Hippocampal formation (tissue), 2 donors: Measurements from ENCODE around the gene TMEM141.
A peak's percentile ranks its signal among the peaks of the same experiment; 100 is the strongest.
"Not testable (repeated sequence)": the region's sequence is repeated elsewhere in the genome, so short reads cannot be mapped to it uniquely, and the experiment has no call there.

Experiments used
- DNase-seq, 2 donors: peaks; one replicate each; lab custom pipeline; 2025; lab: John Stamatoyannopoulos, UW

The TMEM141 gene

DNA sequence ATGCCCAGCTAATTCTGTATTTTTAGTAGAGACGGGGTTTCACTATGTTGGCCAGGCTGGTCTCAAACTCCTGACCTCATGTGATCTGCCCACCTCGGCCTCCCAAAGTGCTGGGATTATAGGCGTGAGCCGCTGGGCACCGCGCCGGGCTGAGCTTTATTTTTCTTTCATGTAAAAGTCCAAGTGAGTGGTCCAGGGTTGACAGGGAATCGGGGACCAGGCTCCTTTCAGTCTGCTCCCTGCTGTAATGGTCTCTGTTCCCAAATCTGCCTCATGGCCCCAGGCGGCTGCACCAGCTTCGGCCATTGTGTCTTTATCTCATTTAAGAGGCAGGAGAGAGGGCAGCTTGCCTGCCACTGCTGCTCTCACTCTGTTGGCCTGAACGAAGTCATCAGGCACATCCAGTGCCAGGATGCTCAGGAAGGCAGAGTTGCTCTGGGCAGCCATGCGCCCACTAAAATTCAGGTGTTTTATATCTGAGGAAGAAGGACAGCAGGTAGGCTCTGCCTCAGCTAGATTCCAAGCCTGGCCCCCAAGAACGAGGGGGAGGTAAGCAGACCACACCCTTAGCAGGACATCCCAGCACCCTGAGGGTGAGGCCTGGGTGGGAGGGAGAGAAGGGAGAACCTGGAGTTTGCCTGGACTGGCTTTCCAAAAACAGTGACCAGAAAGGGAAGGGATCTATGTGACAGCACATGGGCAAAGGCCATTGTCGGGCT is 3.3 kb downstream of the TMEM141 start:
- no peak for DNase-seq

DNA sequence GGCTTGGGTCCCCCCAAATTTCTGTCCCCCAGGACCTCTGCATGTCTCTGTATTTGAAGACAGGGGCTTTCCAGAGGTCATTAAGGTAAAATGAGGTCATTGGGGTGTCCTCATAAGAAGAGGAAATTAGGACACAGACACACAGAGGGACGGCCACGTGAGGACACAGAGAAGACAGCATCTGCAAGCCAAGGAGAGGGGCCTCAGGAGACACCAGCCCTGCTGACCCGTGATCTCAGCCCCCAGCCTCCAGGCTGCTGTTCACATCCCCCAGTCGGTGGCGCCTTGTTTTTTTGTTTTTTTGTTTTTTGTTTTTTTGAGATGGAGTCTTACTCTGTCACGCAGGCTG is 3.8 kb downstream of the TMEM141 start:
- no peak for DNase-seq

DNA sequence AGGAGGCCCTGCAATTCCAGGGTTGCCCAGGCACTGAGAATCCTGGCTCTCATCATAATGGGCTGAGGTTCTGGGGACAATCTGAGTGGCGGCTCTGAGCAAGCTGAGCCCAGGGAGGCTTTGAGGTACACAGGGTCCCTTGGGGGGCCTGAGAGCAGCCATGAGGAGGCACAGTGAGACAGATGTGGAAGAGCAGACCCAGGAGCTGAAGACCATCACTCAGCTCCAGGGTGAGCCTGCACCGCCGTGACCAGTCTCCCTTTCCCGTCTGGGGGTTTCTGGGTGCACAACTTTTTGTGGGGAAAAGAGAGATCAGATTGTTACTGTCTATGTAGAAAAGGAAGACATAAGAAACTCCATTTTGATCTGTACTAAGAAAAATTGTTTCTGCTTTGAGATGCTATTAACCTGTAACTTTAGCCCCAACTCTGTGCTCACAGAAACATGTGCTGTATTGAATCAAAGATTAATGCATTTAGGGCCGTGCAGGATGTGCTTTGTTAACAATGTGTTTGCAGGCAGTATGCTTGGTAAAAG is 5.2 kb downstream of the TMEM141 start, which contains the start of gene CCDC183:
Gene CCDC183 (plus strand): TSS at position 101 of the 537 bp plus-strand sequence. CDS start 60 bp downstream, at position 161.
- no peak for DNase-seq

DNA sequence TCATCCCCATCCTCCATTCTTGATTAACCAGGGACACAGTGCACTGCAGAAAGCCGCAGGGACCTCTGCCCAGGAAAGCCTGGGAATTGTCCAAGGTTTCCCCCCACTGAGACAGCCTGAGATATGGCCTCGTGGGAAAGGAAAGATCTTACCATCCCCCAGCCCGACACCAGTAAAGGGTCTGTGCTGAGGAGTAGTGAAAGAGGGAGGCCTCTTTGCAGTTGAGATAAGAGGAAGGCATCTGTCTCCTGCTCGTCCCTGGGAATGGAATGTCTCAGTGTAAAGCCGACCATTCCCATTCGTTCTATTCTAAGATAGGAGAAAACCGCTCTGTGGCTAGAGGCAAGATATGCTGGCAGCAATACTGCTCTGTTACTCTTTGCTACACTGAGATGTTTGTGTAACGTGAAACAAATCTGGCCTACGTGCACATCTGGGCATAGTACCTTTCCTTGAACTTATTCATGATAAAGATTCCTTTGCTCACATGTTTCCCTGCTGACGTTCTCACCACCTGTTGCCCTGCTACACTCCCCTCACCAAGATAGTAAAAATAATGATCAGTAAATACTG is 5.7 kb downstream of the TMEM141 start:
- DNase-seq, result not testable (repeated sequence)

DNA sequence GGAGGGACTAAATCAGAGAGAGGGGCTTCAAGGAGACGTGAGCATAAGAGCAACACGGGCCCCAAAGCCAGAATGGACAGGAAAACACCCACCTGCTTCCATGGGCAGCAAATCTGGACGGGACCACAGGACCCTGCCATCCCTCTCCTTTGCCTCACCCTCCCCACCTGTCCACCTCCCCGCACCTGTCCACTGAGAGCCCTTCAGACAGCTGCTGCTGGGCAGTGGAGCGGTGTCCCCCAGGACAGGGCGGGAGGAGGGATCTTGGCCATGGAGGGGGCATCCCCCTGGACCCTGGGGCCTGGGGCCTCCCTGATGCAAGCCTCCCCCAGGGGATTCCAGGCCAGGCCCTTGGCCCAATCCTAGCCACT is 7.5 kb downstream of the TMEM141 start:
- no peak for DNase-seq

DNA sequence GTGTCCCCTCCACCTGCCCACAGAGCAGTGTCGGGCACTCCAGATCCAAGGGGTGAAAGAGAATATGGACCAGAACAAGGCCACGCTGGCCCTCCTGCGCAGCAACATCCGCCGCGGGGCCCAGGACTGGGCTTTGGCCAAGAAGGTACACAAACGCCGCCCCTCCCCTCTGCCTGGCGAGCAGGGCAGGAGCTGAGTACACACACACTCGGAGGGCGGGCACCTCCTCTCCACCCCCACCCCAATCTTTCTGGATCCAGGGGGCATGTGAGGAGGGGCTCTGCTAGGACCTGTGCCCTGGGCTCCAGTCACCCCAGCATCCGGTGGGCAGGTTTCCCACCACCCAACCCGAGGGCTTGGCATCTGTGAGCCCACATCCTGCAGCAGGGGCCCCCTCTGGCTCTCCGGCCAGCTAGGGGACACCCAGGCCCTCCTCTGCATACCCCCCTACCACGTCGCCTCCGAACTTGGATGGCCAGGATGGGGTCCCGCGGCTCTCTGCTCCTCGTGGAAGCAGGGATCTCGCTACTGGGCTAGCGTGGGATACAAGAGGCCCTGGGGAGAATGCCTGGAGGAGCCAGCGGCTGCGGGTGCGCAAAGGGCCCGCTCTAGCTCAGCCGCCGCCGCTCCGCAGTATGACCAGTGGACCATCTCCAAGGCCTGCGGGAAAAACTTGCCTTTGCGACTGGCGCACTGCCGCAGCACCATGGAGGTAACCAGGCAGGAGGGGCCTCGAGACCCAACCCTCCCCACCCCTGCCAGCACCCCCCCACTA is 8.1 kb downstream of the TMEM141 start:
- DNase-seq, result no peak

DNA sequence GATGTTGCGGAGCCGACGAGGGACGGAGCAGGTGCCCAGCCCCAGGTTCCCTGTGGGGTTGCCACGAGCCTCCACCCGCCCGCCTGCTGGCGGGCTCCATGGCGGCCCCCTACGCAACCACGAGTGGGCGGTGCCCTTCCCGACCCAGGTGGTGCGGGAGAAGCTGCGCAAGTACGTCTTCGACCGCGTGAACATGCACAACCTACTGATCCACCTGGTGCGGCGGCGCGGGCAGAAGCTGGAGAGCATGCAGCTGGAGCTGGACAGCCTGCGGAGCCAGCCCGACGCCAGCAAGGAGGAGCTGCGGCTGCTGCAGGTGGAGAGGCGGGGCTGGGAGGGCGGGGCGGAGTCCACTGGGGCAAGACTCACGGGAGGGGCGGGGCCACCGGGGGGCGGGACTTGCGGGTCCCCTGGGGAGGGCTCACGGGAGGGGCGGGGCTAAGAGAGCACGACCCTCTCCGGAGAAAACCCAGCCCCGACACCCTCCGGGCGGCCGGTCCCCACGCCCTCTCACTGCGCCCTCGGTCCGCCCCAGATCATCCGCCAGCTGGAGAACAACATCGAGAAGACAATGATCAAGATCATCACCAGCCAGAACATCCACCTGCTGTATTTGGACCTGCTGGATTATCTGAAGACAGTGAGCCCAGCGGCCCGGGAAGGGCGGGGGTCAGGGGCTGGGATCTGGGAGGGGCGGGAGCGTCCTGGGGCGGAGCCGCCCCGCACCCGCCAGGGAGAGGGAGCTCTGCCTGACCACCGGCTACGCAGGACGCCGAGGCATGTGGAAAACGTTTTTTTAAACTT is 8.9 kb downstream of the TMEM141 start:
- peak in 1 of 2 donors; percentile 45 for DNase-seq

DNA sequence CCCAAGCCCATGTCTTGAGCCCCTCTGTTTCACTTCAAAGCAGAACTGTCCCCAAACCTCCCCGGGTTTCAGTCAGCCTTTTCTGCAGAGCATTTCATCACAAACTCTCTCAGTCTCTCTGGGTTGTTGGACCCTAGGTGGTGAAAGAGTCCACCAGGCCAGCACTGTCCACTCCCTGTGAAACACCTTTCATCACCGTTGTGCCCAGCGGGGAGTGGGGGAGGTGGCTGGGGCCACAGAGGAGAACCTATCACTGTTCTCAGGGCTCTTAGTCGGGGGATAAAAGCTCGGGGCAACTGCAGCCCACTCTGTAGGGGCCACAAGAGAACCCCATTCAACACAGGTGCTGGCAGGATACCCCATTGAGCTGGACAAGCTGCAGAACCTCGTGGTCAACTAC is 11.2 kb downstream of the TMEM141 start:
- DNase-seq, result no peak

DNA sequence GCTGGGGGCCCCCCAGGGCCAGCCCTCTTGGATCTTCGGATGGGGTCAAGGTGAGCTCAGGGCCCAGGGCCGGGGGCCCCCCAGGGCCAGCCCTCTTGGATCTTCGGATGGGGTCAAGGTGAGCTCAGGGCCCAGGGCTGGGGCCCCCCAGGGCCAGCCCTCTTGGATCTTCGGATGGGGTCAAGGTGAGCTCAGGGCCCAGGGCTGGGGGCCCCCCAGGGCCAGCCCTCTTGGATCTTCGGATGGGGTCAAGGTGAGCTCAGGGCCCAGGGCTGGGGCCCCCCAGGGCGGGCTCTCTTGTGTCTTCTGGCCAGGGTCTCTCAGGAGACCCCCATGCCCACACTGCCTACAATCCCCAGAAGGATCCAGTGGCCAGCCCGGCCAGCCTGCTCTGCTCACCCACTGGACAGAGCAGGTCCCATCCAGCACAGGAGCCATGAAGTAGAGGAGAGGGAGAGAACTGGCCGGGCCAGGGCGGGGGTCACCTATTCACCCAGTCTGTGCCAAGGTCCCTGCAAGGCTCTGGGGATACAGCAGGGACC is 11.9 kb downstream of the TMEM141 start:
- not testable (repeated sequence) for DNase-seq

DNA sequence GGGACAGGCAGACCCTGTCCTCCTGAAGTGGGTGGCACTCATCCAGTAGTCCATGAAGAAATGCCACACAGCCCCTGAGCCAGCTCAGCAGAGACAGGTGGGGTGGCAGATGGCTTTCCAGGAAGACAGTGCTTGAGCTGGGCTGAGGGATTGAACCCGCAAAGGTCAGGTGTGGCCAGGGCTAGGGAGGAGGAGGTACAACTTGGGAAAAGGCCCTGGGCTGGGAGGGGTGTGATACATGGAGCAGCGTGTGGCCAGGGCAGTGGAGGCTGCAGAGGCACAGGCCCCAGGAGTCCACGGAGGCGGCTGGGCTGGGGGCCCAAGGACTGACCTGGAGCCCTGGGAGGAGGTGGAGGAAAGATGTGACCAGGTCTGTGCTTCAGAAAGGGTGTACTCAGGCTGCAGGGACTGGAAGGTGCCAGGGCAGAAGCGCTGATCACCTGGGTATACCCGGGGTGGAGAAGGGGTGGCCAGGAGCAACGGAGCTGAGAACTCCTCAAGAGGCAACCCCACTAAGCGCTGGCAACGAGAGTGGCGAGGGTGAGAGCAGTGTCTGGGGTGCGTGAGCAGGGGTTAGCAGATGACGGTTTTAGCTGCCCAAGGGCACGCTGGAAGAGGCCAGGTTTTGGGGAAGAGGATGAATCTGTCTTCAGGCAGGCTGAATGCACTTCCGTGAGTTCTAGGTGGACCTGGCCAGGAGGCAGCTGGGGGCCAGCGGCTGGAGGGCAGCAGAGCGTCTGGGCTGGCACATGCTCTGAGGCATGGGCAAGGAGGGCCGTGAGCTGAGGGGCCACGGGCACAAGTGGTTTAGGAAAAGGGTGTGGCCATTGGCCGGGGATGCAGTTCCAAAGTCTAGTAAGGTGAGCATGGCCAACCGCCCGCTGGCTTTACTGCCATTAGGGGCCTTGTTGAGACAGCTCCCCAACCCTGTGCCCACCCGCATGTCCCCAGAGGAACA is 12.7 kb downstream of the TMEM141 start:
- DNase-seq, result no peak

DNA sequence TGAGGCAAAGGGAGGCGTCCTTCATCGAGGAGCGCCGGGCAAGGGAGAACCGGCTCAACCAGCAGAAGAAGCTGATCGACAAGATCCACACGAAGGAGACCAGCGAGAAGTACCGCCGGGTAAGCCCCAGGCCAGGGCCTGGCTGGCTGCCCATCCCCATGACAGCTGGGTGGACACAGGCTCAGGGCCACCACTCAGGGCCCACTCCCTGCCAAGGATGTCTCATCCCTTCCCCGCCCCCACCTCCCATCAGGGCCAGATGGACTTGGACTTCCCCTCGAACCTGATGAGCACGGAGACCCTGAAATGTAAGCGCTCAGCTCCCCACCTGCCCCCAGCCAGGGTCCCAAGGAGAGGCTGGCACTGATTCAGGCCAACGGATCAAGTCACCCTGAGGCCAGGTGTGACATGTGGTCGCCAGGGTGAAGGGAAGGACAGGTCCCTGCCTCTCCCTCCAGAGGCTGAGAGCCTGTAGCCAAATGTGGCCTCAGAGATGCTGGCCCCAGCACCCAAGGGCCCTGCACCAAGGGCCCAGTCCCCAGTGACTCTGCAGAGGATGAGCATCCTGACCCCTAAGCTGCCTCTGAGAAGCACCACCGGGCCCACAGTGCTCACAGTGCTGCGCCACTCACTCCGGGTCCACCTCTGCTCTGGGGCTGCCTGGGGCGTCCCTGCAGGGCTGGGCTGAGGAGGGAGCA is 13.5 kb downstream of the TMEM141 start:
- DNase-seq, result no peak

DNA sequence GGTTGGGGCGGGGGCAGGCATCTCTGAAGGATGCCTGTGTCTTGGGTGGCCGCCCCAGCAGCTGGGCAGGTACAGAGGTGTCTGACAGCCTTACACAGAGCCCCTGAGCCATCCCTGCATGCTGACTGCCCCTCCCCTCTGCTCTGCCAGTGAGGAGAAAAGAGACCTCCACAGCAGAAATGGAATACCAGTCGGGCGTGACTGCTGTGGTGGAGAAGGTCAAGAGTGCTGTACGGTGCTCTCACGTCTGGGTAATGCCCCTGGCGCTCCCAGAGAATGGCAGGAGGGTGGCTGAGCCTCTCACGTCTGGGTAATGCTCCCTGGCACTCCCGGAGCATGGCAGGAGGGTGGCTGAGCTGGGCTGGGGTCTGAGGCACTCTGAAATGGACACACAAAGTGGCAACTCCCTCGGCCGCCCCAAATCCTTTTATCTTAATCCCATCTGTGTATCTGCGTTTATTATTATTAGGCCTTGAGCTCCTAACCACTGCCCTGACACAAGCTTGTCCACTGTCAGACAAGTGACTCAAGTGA is 14.1 kb downstream of the TMEM141 start:
- DNase-seq, result no peak

DNA sequence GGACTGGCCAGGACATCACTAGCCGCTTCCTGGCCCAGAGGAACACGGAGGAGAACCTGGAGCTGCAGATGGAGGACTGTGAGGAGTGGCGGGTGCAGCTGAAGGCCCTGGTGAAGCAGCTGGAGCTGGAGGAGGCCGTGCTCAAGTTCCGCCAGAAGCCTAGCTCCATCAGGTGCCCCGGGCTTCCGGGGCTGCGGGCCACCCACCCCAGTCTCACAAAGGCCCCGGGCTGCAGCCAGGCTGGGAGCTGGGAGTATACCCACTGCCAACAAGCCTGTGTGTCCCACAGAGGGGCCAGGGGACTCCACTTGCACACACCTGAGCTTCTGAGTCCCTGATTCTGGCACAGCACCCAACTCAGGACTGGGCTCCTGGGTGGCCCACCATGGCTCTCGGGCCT is 14.9 kb downstream of the TMEM141 start:
- DNase-seq, result no peak

DNA sequence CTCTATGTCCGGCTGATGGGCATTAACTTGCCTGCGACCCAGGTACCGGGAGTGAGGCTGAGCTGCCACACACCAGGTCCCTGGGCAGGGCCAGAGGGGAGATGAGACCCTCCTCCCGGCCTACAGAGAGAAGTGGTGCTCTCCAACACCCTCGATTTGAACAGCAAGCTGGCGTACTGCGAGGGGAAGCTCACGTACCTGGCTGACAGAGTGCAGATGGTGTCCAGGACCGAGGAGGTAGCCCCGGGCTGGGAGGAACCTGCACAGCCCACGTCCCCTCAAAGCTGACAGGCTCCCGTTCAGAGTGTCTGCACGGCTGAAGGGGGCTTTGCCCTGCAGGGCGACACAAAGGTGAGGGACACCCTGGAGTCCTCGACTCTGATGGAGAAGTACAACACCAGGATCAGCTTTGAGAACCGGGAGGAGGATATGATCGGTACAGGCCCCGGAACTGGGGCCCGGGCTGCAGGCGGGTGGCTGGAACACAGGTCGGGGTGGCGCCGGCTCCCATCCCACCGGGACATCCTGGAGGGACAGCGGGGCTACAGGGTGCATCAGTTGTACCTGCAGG is 15.6 kb downstream of the TMEM141 start:
- no peak for DNase-seq

DNA sequence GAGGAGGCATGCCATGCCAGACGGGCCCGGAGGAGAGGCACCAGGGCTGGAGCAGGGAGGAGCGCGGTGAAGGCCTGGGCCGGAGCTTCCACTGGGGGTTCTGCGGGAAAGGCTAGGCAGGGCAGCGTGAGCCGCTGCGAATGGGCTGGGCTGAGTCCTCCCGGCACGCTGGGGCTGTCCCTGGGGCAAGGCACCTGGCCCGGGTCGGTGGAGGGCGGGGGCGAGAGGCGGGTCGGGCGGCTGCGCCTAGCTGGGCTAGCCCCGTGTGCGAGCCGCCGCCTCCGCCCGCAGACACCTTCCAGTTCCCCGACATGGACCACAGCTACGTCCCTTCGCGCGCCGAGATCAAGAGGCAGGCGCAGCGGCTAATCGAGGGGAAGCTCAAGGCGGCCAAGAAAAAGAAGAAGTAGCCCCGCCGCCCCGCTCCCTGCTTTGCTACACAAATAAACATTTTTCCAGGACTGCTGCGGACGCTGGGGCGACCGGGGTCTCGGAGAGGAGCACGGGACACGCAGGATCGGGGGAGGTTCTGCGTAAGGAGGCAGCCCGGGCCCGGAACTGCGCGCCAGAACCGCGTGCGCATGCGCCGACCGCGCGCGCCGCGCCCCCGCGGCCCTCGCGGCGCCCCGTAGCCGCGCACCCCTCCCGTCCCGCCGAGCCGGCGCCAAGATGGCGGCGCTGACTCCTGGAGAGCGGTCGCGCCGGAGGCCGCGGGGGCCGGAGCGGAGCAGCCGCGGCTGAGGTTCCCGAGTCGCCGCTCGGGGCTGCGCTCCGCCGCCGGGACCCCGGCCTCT is 16.3 kb downstream of the TMEM141 start, which contains the start of gene RABL6:
Gene RABL6 (plus strand): TSS at position 668 of the 794 bp plus-strand sequence. CDS start 249 bp downstream, outside the sequence.
- peak; percentile 46 to 74 for DNase-seq

DNA sequence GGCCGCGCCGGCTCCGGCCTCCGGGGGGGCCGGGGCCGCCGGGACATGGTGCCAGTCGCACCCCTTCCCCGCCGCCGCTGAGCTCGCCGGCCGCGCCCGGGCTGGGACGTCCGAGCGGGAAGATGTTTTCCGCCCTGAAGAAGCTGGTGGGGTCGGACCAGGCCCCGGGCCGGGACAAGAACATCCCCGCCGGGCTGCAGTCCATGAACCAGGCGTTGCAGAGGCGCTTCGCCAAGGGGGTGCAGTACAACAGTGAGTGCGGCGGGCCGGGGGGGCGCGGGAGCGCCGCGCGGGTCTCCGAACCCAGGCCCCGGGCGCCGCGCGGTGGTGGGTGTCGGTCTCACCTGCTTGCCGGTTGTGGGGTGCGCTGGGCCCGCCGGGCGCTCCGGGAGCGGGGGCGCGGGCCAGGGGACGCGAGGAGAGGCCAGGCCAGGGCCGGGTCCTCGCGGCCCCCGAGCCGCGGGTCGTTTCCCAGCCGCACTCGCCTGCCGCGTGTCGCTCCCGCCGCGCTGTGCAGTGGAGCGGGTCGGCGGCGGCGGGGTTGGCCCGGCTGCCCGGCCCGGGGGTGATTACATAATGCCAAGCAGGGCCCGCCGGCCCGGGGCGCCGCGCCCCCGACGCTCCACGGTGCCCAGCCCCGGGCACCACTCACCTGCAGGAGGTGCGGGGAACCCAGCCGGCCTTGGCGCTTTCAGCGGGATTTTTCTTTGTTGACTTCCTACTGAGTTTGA is 17.1 kb downstream of the TMEM141 start:
- DNase-seq, result peak in 1 of 2 donors; percentile 53

DNA sequence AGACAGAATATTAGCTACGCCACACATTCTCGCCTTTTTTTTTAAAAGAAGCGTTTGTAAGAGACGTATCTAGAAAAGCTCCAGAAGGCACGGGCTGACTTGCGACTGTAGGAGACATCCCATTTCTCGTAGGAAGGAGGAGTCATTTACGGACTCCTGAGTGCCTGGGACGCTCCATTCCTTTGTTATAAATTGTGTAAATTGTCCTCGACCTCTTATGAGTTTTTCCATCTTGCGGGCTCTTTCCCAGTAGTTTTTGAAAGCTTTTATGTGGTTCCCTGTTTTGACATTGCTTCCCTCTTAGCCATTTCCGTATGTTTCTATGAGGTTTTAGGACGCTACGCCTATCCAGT is 17.6 kb downstream of the TMEM141 start:
- DNase-seq, result no peak
